GM08714 (cell line): Measurements from ENCODE around the gene SH2B2.

Experiments
- H3K4me3 ChIP-seq: fragments of 200-500 bp; sonication (Bioruptor generic); 2 replicates; pipeline ENCODE4 v1.5.1; 2014; ENCODE audit warnings: mild to moderate bottlenecking, low read length, inconsistent platforms
- ZNF274 ChIP-seq: IDR thresholded peaks from 2 replicates; pipeline ENCODE4 v1.6.1; 2012; ENCODE audit warnings: mild to moderate bottlenecking, low read depth, low read length

The SH2B2 gene

GRCh38 chr7:102286237-102287110 is at the start of gene SH2B2:
SH2B2 (plus strand) TSS chr7:102286868; CDS start chr7:102300551, 13,683 bp downstream.
- H3K4me3 ChIP-seq, result peak within 1 kb of the TSS; percentile 71
- no peak for TF ChIP-seq ZNF274

DNA sequence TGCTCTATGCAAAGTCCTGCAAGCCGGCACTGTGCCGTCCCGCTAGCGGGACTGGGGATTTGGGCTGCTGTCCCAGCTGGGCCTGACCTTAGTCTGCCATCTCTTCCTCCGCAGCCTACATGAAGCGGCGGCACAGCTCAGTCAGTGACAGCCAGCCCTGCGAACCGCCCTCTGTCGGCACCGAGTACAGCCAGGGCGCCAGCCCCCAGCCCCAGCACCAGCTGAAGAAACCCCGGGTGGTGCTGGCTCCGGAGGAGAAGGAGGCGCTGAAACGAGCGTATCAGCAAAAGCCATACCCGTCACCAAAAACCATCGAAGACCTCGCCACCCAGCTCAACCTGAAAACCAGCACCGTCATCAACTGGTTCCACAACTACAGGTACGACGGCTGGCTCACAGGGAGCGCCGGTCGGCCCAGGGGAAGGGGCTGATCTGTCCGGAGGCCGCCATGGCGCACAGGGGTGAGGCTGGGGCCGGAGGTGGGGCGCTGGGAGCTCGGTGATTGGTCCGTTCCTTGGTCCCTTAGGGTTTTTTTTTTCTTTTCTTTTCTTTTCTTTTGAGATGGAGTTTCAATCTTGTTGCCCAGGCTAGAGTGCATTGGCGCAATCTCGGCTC is 47.4 kb upstream of the SH2B2 start:
- H3K4me3 ChIP-seq, result no peak overlapping the region
- no peak for TF ChIP-seq ZNF274

DNA sequence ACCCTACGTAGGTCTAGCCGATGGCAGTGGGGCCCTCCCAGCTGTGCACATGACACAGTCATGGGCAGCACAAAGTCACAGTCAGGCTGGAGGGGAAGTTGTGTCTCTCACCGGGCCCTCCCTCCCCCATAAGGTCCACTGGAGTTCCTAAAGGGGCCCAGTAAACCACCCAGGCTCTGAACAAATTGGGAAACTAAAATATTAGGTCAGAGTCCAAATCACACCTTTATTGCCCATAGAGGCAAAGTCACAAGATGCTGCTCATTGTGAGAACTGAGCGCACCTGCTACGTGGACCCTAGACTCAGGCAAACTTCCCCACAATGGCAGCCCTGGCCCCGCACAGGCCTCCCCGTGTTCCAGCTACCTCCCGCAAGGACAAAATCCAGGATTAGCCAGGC is 45.2 kb upstream of the SH2B2 start:
- TF ChIP-seq ZNF274, result no peak
- no peak overlapping the region for H3K4me3 ChIP-seq

GRCh38 chr7:102244601-102245000 is 42.1 kb upstream of the SH2B2 start:
- H3K4me3 ChIP-seq, result no peak overlapping the region
- no peak for TF ChIP-seq ZNF274

DNA sequence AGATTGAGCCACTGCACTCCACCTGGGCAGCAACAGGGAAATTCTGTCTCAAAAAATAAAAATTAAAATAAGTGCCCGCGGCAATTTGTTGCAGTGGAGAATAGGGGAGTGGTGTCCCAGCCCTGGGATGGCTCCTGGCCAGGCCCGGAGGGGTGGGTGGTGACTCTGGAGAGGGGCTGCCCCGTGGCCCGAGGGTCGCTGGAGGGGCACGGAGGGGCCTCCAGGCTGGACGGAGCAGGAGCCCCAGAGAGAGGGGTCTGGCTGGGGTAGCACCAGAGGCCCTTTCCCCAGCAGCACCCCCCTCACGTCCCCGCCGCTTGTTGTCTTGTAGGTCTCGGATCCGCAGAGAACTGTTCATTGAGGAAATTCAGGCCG is 38.6 kb upstream of the SH2B2 start:
- no peak for TF ChIP-seq ZNF274
- H3K4me3 ChIP-seq, result no peak overlapping the region

DNA sequence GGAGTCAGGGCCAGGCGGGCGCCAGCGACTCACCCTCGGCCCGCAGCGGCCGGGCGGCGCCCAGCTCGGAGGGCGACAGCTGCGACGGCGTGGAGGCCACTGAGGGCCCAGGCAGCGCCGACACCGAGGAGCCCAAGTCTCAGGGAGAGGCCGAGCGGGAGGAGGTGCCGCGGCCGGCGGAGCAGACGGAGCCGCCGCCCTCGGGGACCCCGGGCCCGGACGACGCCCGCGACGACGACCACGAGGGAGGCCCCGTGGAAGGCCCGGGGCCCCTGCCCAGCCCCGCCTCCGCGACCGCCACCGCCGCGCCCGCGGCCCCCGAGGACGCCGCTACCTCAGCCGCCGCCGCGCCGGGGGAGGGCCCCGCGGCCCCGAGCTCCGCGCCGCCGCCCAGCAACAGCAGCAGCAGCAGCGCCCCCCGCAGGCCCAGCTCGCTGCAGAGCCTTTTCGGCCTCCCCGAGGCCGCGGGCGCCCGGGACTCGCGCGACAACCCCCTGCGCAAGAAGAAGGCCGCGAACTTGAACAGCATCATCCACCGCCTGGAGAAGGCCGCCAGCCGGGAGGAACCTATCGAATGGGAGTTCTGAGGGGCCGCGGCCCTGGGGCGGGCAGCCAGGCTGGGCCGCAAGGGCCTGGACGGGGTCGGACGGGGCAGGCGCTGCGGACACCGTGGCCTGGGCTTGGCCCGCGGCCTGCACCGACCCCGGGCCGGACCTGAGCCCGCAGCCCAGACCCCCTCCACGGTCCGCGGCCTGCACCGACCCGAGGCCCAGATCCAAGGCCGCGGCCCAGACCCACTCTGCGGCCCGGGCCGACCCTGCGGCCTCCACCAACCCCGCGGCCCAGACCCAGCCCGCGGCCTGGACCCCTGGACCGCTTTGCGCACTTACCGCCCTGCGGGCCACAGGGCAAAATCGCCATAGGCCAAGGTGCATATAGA is 37.9 kb upstream of the SH2B2 start:
- TF ChIP-seq ZNF274, result no peak
- H3K4me3 ChIP-seq, result no peak overlapping the region

DNA sequence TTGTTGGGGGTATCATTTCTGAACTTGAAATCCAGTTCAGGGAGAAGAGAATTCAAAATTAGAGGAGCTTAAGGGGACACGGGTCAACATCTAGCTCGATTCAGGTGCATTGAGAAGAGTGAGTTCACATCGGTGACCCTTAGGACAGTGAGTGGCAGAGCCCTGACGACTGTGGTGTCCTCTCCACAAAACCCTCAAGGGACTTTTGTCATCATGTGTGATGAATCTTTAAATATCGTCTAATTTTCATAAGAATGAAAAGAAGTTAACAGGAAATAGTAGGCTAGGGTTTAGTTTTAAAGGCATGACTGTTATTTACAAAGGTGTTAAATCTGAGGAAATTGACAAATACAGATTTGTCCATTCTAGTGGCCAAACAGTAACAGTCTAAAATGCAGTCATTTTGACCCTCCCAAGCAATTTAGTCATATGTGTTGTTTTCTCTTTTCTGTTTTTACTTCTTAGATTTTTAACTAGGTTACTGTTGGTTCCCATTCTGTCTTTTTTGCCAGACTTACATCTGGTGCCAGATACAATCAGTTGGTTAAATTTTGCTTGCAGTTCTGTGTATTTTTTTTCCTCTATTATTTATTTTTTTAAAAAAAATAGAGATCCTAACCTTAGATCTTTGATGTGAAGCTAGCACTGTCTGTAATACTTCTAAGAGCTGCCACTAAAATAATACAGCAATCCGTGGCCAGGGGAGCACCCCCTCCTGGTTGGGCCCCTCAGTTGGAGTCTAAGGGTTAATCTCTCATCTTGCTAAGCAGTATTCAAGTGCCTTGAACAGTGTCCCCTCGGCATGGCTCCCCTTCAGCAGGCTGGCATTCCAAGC is 34.9 kb upstream of the SH2B2 start:
- no peak overlapping the region for H3K4me3 ChIP-seq
- no peak for TF ChIP-seq ZNF274

- no peak for TF ChIP-seq ZNF274
Observed at GRCh38 chr7:102252366-102252982, 34.2 kb upstream of the SH2B2 start.

DNA sequence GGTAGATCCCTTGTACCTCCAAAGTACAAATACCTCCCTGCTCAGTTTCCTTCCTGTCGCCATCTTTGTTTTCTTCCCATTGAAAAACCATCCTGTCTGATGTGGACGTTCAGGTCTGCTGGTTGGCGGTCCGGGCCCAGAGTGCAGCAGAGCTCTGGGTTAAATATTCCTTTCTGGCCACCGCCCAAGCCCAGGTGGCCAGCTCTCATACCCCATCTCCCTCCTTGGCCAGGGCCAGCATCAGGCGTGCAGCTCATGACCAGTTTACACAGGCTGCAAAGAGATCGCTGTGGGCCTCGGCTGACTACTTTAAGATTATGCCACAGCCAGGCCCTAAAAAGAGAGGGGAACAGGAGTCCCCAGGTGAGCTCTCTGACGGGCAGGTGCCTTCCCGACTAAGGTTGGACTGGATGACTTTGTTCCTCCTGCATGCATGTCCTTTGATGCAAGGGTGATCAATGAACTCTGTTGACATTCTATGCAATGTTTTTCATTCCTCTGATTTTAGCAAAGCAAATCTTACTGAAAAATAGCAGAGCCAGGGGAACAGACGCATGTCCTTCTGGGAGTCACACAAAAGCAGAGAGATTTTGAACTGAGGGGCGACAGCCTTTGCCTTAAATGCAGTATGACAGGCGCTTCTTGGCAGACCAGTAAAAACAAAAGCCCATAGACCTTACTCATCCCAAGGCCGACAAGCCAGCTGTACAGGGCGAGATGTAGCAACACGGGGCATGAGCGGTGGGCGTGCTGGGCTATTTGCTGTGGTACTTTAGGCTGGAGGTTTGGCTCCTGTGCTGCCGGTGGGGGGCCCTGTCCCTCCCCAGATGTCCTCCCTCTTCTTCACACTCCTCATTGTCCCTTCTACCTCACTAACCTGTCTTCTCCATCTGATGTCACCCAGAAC is 33.3 kb upstream of the SH2B2 start:
- H3K4me3 ChIP-seq, result no peak overlapping the region
- no peak for TF ChIP-seq ZNF274

More at GRCh38 chr7:102252366-102252982, 34.2 kb upstream of the SH2B2 start:
- no peak overlapping the region for H3K4me3 ChIP-seq

GRCh38 chr7:102253973-102254370 is 32.7 kb upstream of the SH2B2 start:
- H3K4me3 ChIP-seq, result no peak overlapping the region
- TF ChIP-seq ZNF274, result no peak

- no peak for TF ChIP-seq ZNF274
- H3K4me3 ChIP-seq, result no peak overlapping the region
Observed at GRCh38 chr7:102254521-102254920, 32.1 kb upstream of the SH2B2 start.

DNA sequence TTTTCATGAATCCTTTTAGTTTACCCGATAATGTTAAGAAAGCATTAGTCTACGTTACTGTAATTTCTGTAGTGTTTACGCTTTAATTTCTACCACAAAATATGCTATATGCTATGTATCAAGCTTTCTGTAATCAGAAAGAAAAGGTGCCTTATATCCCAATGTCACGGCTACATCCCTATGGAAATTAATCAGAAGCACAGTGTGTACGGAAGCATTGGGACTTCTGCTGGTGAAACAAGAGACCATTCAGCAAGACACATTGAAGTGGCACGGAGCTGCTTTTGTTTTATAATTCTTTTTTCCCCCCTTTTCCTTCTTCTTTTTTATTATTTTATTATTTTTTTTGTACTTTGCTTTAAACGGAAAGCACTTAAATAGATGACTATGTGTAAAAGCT is 31.2 kb upstream of the SH2B2 start:
- no peak for TF ChIP-seq ZNF274
- no peak overlapping the region for H3K4me3 ChIP-seq
